HG02840 (cell line): ENCODE data around the gene ZNF451.
"Not testable (repeated sequence)": the region's sequence is repeated elsewhere in the genome, so short reads cannot be mapped to it uniquely, and the experiment has no call there.

Experiments used
- ATAC-seq: cut with Tn5 transposase; IDR thresholded peaks from one replicate; pipeline ENCODE4 v1.9.1; 2021; ENCODE audit warnings: mild to moderate bottlenecking, moderate library complexity, moderate number of reproducible peaks; ENCODE audit not compliant: unreplicated experiment, low FRiP score

Gene ZNF451

GRCh38 chr6:57090458-57091067 is 575 bp downstream of the ZNF451 start:
- ATAC-seq = peak; percentile 6

- not testable (repeated sequence) for ATAC-seq
Measured at GRCh38 chr6:57091375-57091774, 1.4 kb downstream of the ZNF451 start.

- ATAC-seq = no peak
Measured at GRCh38 chr6:57094689-57095088, 4.7 kb downstream of the ZNF451 start.

GRCh38 chr6:57097596-57097995 is 7.6 kb downstream of the ZNF451 start:
- ATAC-seq = no peak

- ATAC-seq = no peak
Measured at GRCh38 chr6:57102976-57103375, 13.0 kb downstream of the ZNF451 start.

GRCh38 chr6:57104336-57104735 is 14.3 kb downstream of the ZNF451 start:
- ATAC-seq = no peak

GRCh38 chr6:57106990-57107389 is 17.0 kb downstream of the ZNF451 start:
- ATAC-seq = no peak

GRCh38 chr6:57108691-57109090 is 18.7 kb downstream of the ZNF451 start:
- ATAC-seq = peak; percentile 93

GRCh38 chr6:57109880-57110279 is 19.9 kb downstream of the ZNF451 start:
- no peak for ATAC-seq

- ATAC-seq = no peak
Measured at GRCh38 chr6:57113105-57113504, 23.1 kb downstream of the ZNF451 start.

- ATAC-seq = no peak
Measured at GRCh38 chr6:57116776-57117175, 26.8 kb downstream of the ZNF451 start.

- ATAC-seq = no peak
Measured at GRCh38 chr6:57117796-57118195, 27.8 kb downstream of the ZNF451 start.

GRCh38 chr6:57123111-57123510 is 33.1 kb downstream of the ZNF451 start:
- no peak for ATAC-seq

- no peak for ATAC-seq
Measured at GRCh38 chr6:57127763-57128162, 37.8 kb downstream of the ZNF451 start.

GRCh38 chr6:57130661-57131177 is 40.7 kb downstream of the ZNF451 start:
- ATAC-seq = no peak

- no peak for ATAC-seq
Measured at GRCh38 chr6:57134954-57135353, 45.0 kb downstream of the ZNF451 start.

GRCh38 chr6:57135885-57136284 is 45.9 kb downstream of the ZNF451 start:
- no peak for ATAC-seq

- no peak for ATAC-seq
Measured at GRCh38 chr6:57137350-57137749, 47.4 kb downstream of the ZNF451 start.

GRCh38 chr6:57138026-57138425 is 48.0 kb downstream of the ZNF451 start:
- no peak for ATAC-seq

GRCh38 chr6:57141451-57142177 is 51.6 kb downstream of the ZNF451 start:
- no peak for ATAC-seq

- no peak for ATAC-seq
Measured at GRCh38 chr6:57142178-57142525, 52.2 kb downstream of the ZNF451 start.

- ATAC-seq = no peak
Measured at GRCh38 chr6:57143690-57144089, 53.7 kb downstream of the ZNF451 start.
